Gastroesophageal sphincter (tissue), 3 donors: ENCODE data around the gene OBSCN.

Experiments used
- POLR2A ChIP-seq, 2 donors: fragments of 450-650 bp; IDR thresholded peaks; one replicate each; pipeline ENCODE4 v1.6.1; 2017; ENCODE audit warnings: antibody characterized with exemption in 2 of 2, mild to moderate bottlenecking in 2 of 2, moderate library complexity in 1 of 2
- TF ChIP-seq, protein P1 (sequence below), 4 experiments: fragments of 200-600 bp in 2 of 4; fragments of 450-650 bp in 2 of 4; sonication (generic) in 1 of 4; IDR thresholded peaks; one replicate each; pipeline ENCODE4 v1.5.1; 2017 to 2019; ENCODE audit warnings: antibody characterized with exemption in 4 of 4, mild to moderate bottlenecking in 2 of 4, moderate library complexity in 2 of 4

DNA sequence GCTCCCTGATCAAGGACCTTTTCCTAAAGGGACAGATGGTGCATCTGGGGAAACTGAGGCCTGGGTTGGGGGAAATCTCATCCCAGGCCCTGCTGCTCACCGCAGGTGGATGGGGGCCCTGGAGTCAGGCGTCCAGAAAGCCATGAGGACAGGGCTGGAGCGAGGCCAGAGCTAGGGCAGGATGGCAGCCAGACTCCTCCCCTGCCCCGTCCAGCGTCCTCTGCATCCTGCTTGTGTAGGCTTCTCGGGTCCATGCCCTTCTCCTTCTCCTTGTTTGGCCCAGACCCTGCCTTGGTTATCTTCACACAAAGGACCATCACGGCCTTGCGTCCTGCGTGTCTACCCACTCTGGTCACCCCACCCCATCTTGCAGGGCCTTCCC lies 155.8 kb downstream of the OBSCN start:
- TF ChIP-seq, protein P1, sequence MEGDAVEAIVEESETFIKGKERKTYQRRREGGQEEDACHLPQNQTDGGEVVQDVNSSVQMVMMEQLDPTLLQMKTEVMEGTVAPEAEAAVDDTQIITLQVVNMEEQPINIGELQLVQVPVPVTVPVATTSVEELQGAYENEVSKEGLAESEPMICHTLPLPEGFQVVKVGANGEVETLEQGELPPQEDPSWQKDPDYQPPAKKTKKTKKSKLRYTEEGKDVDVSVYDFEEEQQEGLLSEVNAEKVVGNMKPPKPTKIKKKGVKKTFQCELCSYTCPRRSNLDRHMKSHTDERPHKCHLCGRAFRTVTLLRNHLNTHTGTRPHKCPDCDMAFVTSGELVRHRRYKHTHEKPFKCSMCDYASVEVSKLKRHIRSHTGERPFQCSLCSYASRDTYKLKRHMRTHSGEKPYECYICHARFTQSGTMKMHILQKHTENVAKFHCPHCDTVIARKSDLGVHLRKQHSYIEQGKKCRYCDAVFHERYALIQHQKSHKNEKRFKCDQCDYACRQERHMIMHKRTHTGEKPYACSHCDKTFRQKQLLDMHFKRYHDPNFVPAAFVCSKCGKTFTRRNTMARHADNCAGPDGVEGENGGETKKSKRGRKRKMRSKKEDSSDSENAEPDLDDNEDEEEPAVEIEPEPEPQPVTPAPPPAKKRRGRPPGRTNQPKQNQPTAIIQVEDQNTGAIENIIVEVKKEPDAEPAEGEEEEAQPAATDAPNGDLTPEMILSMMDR (IDR thresholded peaks at IDR 0.05) = no peak
- no peak for TF ChIP-seq POLR2A (IDR thresholded peaks at IDR 0.05)
